Measurements from ENCODE around the gene ENO1. TPM values are rescaled to one million over a fixed set of nuclear protein-coding genes. Genes with fewer than 3 reads are reported as not detected.

The ENO1 gene
- total and polyA plus RNA-seq, 2 donors (not counting 3 experiments of a cell fraction or from before 2014, with no cell fraction given) = 1,111 to 1,593 TPM

GRCh38 chr1:8839990-8840389, 38.5 kb downstream of the ENO1 start:
- CTCF ChIA-PET = interaction anchor here (0.5 to 1.8 kb wide), 4 partner anchors 9 to 742 kb away, joined by 3 to 13 read pairs (median 4); no protein-coding TSS in a partner anchor
- Histone ChIP-seq H2AFZ (ENCODE audit: low read depth, low read length) (no peak overlapping the region), H3K27ac (ENCODE audit: insufficient read depth, low read depth, low read length) (no peak overlapping the region), H3K9ac (replicated peaks; ENCODE audit: extremely low read depth, insufficient read depth, low read length) (no peak overlapping the region), H3K4me3 (replicated peaks in 1 of 3; ENCODE audit: insufficient read depth in 1 of 3, low read depth in 1 of 3, low read length in 3 of 3) (no peak overlapping the region), H3K4me1 (ENCODE audit: control insufficient read depth, extremely low read depth, insufficient read depth, low read length) (no peaks in the 10 kb centered on the region), H3K79me2 (ENCODE audit: control insufficient read depth, insufficient read depth, low read length) (no peaks in the 10 kb centered on the region), H3K4me2 (ENCODE audit: insufficient read depth, low read length) (no peak overlapping the region), H4K20me1 (replicated peaks; ENCODE audit: control insufficient read depth, extremely low read depth, insufficient read depth, low read length) (no peaks in the 10 kb centered on the region), H3K36me3 (ENCODE audit: control insufficient read depth in 2 of 2, extremely low read depth in 1 of 2, insufficient read depth in 2 of 2, low read length in 2 of 2) (no peaks in the 10 kb centered on the region), H3K27me3 (ENCODE audit: control insufficient read depth in 2 of 2, insufficient read depth in 2 of 2, low read length in 2 of 2) (no peaks in the 10 kb centered on the region), H3K9me1 (replicated peaks; ENCODE audit: control insufficient read depth, extremely low read depth, insufficient read depth, low read length) (no peaks in the 10 kb centered on the region), H3K9me3 (replicated peaks; ENCODE audit: control insufficient read depth, insufficient read depth, low read length) (no peaks in the 10 kb centered on the region)
- dilution Hi-C loops (cut with MboI; ENCODE audit: extremely low pct_ligation_motif_present, low sequenced_read_pairs) (no loop called here), intact Hi-C loops (cut with micrococcal nuclease) (no loop called here)
- DNase-seq (ENCODE audit: low read depth, low spot score) (no peak), FAIRE-seq (no peak)
- TF ChIP-seq POLR2AphosphoS5 (IDR thresholded peaks at IDR 0.05; ENCODE audit: insufficient read depth, low read depth, low read length) (no peak), JUN (IDR thresholded peaks at IDR 0.05; ENCODE audit: borderline replicate concordance, insufficient read depth, insufficient read length, low read depth) (no peak), CTCF (IDR thresholded peaks at IDR 0.05; ENCODE audit: extremely low read depth in 1 of 2, insufficient read depth in 1 of 2, low read depth in 1 of 2, low read length in 2 of 2) (no peak), MAX (IDR thresholded peaks at IDR 0.05; ENCODE audit: insufficient read depth, insufficient read length) (no peak), MYC (IDR thresholded peaks at IDR 0.05; ENCODE audit: low read depth, low read length) (no peak), EZH2 (IDR thresholded peaks at IDR 0.05; ENCODE audit: borderline replicate concordance, low read depth, low read length, severe bottlenecking) (no peak), GATA2 (IDR thresholded peaks at IDR 0.05; ENCODE audit: insufficient read depth, insufficient read length, low read depth, low read length) (no peak), POLR2A (IDR thresholded peaks at IDR 0.05; ENCODE audit: low read depth, low read length) (no peak), FOS (IDR thresholded peaks at IDR 0.05; ENCODE audit: borderline replicate concordance, insufficient read depth, low read length) (no peak)
- POLR2A ChIA-PET = no interaction called here
- no TSS peak for BruUV-seq (replicated peaks)

Data from endothelial cell of umbilical vein (primary cell).